GM12878 (cell line): ENCODE data around the gene ZNF599. TPM values are rescaled to one million over a fixed set of nuclear protein-coding genes. Genes with fewer than 3 reads are reported as not detected.

Experiments
- ATAC-seq: fragments of 200-7000 bp; cut with Tn5 transposase; 3 replicates; pipeline ENCODE4 v1.9.1; 2020; ENCODE audit warnings: mild to moderate bottlenecking, moderate library complexity
- BruUV-seq: library from RNA; stranded (reverse); fragments of 400-500 nt; replicated peaks from 2 replicates; lab custom pipeline; 2021; lab: Mats Ljungman, UMichigan
- CTCF ChIA-PET: fragments of 300-600 bp; sonication (Branson Sonifier 250); formaldehyde crosslinking; extraction: SDS; loops from one replicate; lab custom pipeline; 2021; ENCODE audit warnings: inconsistent platforms; lab: Yijun Ruan, JAX
- POLR2A ChIA-PET: fragments of 350-600 bp; formaldehyde crosslinking; extraction: SDS; loops from one replicate; lab custom pipeline; 2021; ENCODE audit warnings: inconsistent platforms; lab: Charles Lee
- RAD21 ChIA-PET: fragments of 300-600 bp; sonication (Branson Sonifier 250); formaldehyde crosslinking; loops from one replicate; lab custom pipeline; 2023; ENCODE audit warnings: antibody characterized with exemption; ENCODE audit not compliant: unreplicated experiment; lab: Charles Lee
- SMC1A ChIA-PET: fragments of 300-600 bp; sonication (Branson Sonifier 250); formaldehyde crosslinking; loops from one replicate; lab custom pipeline; 2023; ENCODE audit not compliant: unreplicated experiment, uncharacterized antibody; lab: Charles Lee
- DNase-seq: peaks from one replicate; pipeline ENCODE4 v3.0.0-alpha.2; 2011; ENCODE audit warnings: low read depth, low spot score
- FAIRE-seq: peaks from 3 replicates; lab custom pipeline; 2011; peaks lifted over from hg19 to GRCh38; lab: Jason Lieb, UNC
- H2AFZ ChIP-seq: 2 replicates; pipeline ENCODE4 v1.6.0; 2011; ENCODE audit warnings: low read depth, low read length, control low read depth; ENCODE audit not compliant: control insufficient read depth
- H3K27ac ChIP-seq: 2 replicates; pipeline ENCODE4 v1.5.1; 2011; ENCODE audit warnings: control low read depth; ENCODE audit not compliant: control insufficient read depth, insufficient read depth
- H3K27me3 ChIP-seq, 2 experiments: replicated peaks in 1 of 2; 2 replicates each; pipeline versions ENCODE4 v1.6.0 to v1.6.1; 2011; ENCODE audit warnings: low read length in 1 of 2; ENCODE audit not compliant: control insufficient read depth in 2 of 2, insufficient read depth in 2 of 2
- H3K36me3 ChIP-seq, 2 experiments: 2 replicates each; pipeline ENCODE4 v1.5.1; 2011; ENCODE audit warnings: low read length in 1 of 2; ENCODE audit not compliant: control insufficient read depth in 2 of 2, insufficient read depth in 2 of 2
- H3K4me1 ChIP-seq: 2 replicates; pipeline ENCODE4 v1.6.1; 2011; ENCODE audit warnings: mild to moderate bottlenecking, low read length, moderate library complexity, mixed read lengths; ENCODE audit not compliant: control insufficient read depth, insufficient read depth
- H3K4me2 ChIP-seq: 2 replicates; pipeline ENCODE4 v1.6.0; 2011; ENCODE audit warnings: control low read depth; ENCODE audit not compliant: control insufficient read depth, insufficient read depth
- H3K4me3 ChIP-seq: fragments of 200-600 bp; sonication (generic); 2 replicates; pipeline ENCODE4 v1.5.1; 2016
- H3K79me2 ChIP-seq: 2 replicates; pipeline ENCODE4 v1.6.0; 2011; ENCODE audit warnings: low read length; ENCODE audit not compliant: control insufficient read depth, insufficient read depth
- H3K9ac ChIP-seq: 2 replicates; pipeline ENCODE4 v1.8.0; 2011; ENCODE audit warnings: low read length, control low read depth, mixed read lengths; ENCODE audit not compliant: control insufficient read depth, insufficient read depth
- H3K9me3 ChIP-seq: replicated peaks from 3 replicates; pipeline ENCODE4 v1.5.1; 2011; ENCODE audit warnings: mild to moderate bottlenecking, low read length; ENCODE audit not compliant: control insufficient read depth, insufficient read depth
- H4K20me1 ChIP-seq: 2 replicates; pipeline ENCODE4 v1.6.0; 2011; ENCODE audit not compliant: control insufficient read depth, insufficient read depth
- BCLAF1 ChIP-seq: fragments of 450-650 bp; IDR thresholded peaks from 2 replicates; pipeline ENCODE4 v1.6.1; 2017; ENCODE audit warnings: antibody characterized with exemption, mild to moderate bottlenecking, moderate library complexity
- KAT2A ChIP-seq: conservative IDR thresholded peaks from 2 replicates; pipeline ENCODE4 v1.6.1; 2011; ENCODE audit warnings: low read depth, low read length; ENCODE audit not compliant: control insufficient read depth
- POU2F2 ChIP-seq: IDR thresholded peaks from 3 replicates; pipeline ENCODE4 v1.6.1; 2011; ENCODE audit warnings: low read depth, mild to moderate bottlenecking, low read length, borderline replicate concordance
- TCF3 ChIP-seq: IDR thresholded peaks from 2 replicates; pipeline ENCODE4 v1.6.1; 2012; ENCODE audit warnings: low read depth, mild to moderate bottlenecking, low read length, borderline replicate concordance; ENCODE audit not compliant: insufficient read depth
- ZNF622 ChIP-seq: fragments of 450-650 bp; IDR thresholded peaks from 2 replicates; pipeline ENCODE4 v1.6.1; 2017; ENCODE audit warnings: mild to moderate bottlenecking, inconsistent platforms
- WGBS: methylation state at CpG from one replicate; pipeline ENCODE4 v1.1.6; 2016; ENCODE audit warnings: low lambda C conversion rate; ENCODE audit not compliant: insufficient replicate concordance, insufficient coverage; ENCODE audit errors: missing lambda C conversion rate; 5-methylcytosine and 5-hydroxymethylcytosine counted together
- in situ Hi-C: fragments of 300-500 bp; cut with MboI; formaldehyde crosslinking; loops from 9 replicates; pipeline ENCODE4 v1.14.3; 2018; ENCODE audit warnings: mixed read lengths
- intact Hi-C: fragments of 100-400 bp; cut with micrococcal nuclease; formaldehyde crosslinking; loops from one replicate; pipeline ENCODE4 v1.14.2; 2022; ENCODE audit not compliant: unreplicated experiment
- polyA plus RNA-seq, 11 experiments: library from polyadenylated mRNA; depleted of rRNA in 4 of 11; unstranded in 6 of 11; stranded (reverse) in 5 of 11; fragments of >200 nt; fragmentation: Nextera tagmentation in 4 of 11; fragmentation: Illumina TruSeq in 1 of 11; extraction: Ambion mirVana in 4 of 11; extraction: Trizol in 1 of 11; gene quantifications; 1 replicate in 1 of 11; 2 replicates in 10 of 11; pipeline versions ENCODE4 v1.2.1 to v1.2.3, GENCODE V29; 2011 to 2016; ENCODE audit warnings: inconsistent platforms in 2 of 11, missing spikeins in 2 of 11, low read depth in 1 of 11
- total RNA-seq, 4 experiments: library from RNA; depleted of rRNA in 3 of 4; stranded (reverse); fragments of >200 nt in 3 of 4; fragmentation: Illumina TruSeq in 1 of 4; extraction: Trizol in 1 of 4; gene quantifications; 2 replicates each; pipeline versions ENCODE4 v1.2.1 to v1.2.3, GENCODE V29; 2013 to 2021

ZNF599 gene
- total and polyA plus RNA-seq, 10 of the 15 experiments (the other 5 are each of a cell fraction or from before 2014, with no cell fraction given), result 0.27 to 4.8 (median 1.9) TPM

GRCh38 chr19:34816708-34817107 lies 43.7 kb upstream of the ZNF599 start:
- SMC1A ChIA-PET, result no interaction called here
- TF ChIP-seq BCLAF1, result no peak
- TF ChIP-seq, all 136 proteins: peak for 0
- Histone ChIP-seq H3K9me3 (no peaks in the 10 kb centered on the region; the same call in 2 of the 3 replicates), H3K9ac (no peak overlapping the region), H3K79me2 (no peaks in the 10 kb centered on the region), H3K4me1 (no peaks in the 10 kb centered on the region), H3K27me3 (no peaks in the 10 kb centered on the region), H4K20me1 (no peaks in the 10 kb centered on the region), H2AFZ (no peak overlapping the region), H3K4me2 (no peak overlapping the region), H3K27ac (no peak overlapping the region), H3K36me3 (no peaks in the 10 kb centered on the region), H3K4me3 (no peak overlapping the region)
- in situ Hi-C loops, result no loop called here
- no peak for ATAC-seq
- DNase-seq, result no peak
- no peak for FAIRE-seq
- no TSS peak for BruUV-seq
- 93% methylated on average over 2 of the region's 2 CpGs for whole genome bisulfite sequencing
- intact Hi-C loops, result no loop called here
- POLR2A ChIA-PET, result no interaction called here
- CTCF ChIA-PET, result no interaction called here
- RAD21 ChIA-PET, result no interaction called here

GRCh38 chr19:34808566-34808965 lies 35.6 kb upstream of the ZNF599 start:
- no peak for TF ChIP-seq ZNF622
- TF ChIP-seq KAT2A, result no peak
- no peak for TF ChIP-seq TCF3
- no peak for TF ChIP-seq POU2F2
- FAIRE-seq (no peak), DNase-seq (no peak), ATAC-seq (no peak)
- H3K9ac ChIP-seq, result no peak overlapping the region
- no peaks in the 10 kb centered on the region for H3K4me1 ChIP-seq
- ChIA-PET SMC1A (no interaction called here), POLR2A (no interaction called here), RAD21 (no interaction called here), CTCF (no interaction called here)
- no peaks in the 10 kb centered on the region for H3K79me2 ChIP-seq
- no peaks in the 10 kb centered on the region for H3K27me3 ChIP-seq
- H3K36me3 ChIP-seq, result no peaks in the 10 kb centered on the region
- no peak overlapping the region for H3K4me3 ChIP-seq
- no peaks in the 10 kb centered on the region for H4K20me1 ChIP-seq
- intact Hi-C loops (no loop called here), in situ Hi-C loops (no loop called here)
- no peak overlapping the region for H3K4me2 ChIP-seq
- H3K9me3 ChIP-seq, result peaks cover 2% of the 10 kb centered on the region; the same call in 1 of the 3 replicates
- no peak overlapping the region for H2AFZ ChIP-seq
- 38% methylated on average over 3 of the region's 3 CpGs for WGBS
- H3K27ac ChIP-seq, result no peak overlapping the region
- BruUV-seq, result no TSS peak
